Loucy (cell line): Measurements from ENCODE around the gene DNAJB13.

Experiments used
- H2AFZ ChIP-seq: fragments of 200-600 bp; sonication (generic); 2 replicates; pipeline ENCODE4 v1.6.0; 2016; ENCODE audit warnings: antibody characterized with exemption, mild to moderate bottlenecking, low read length, moderate library complexity
- H3F3A ChIP-seq: fragments of 200-600 bp; 2 replicates; pipeline ENCODE4 v1.6.0; 2016; ENCODE audit warnings: antibody characterized with exemption, low read depth, mild to moderate bottlenecking
- H3K27me3 ChIP-seq: fragments of 200-600 bp; sonication (generic); 2 replicates; pipeline ENCODE4 v1.6.1; 2014; ENCODE audit warnings: low read length, mild to moderate bottlenecking; ENCODE audit not compliant: insufficient read depth, poor library complexity, severe bottlenecking
- H3K36me3 ChIP-seq: fragments of 200-600 bp; sonication (generic); 2 replicates; pipeline ENCODE4 v1.6.1; 2016; ENCODE audit warnings: low read length; ENCODE audit not compliant: insufficient read depth
- H3K4me1 ChIP-seq: fragments of 200-600 bp; sonication (generic); 2 replicates; pipeline ENCODE4 v1.5.1; 2014; ENCODE audit warnings: low read length, mild to moderate bottlenecking; ENCODE audit not compliant: insufficient read depth, poor library complexity, severe bottlenecking
- H3K4me2 ChIP-seq: fragments of 200-600 bp; sonication (generic); 2 replicates; pipeline ENCODE4 v1.6.0; 2014; ENCODE audit warnings: antibody characterized with exemption, low read length, low read depth, mild to moderate bottlenecking; ENCODE audit not compliant: poor library complexity, severe bottlenecking
- H3K4me3 ChIP-seq: fragments of 200-600 bp; sonication (generic); 2 replicates; pipeline ENCODE4 v1.5.1; 2014; ENCODE audit warnings: low read length, mild to moderate bottlenecking, mixed read lengths; ENCODE audit not compliant: poor library complexity, severe bottlenecking
- H3K79me2 ChIP-seq: fragments of 200-600 bp; sonication (generic); 2 replicates; pipeline ENCODE4 v1.6.1; 2014; ENCODE audit warnings: low read length; ENCODE audit not compliant: insufficient read depth
- H3K9ac ChIP-seq: fragments of 200-600 bp; sonication (generic); 2 replicates; pipeline ENCODE4 v1.6.0; 2014; ENCODE audit warnings: mild to moderate bottlenecking, low read depth, low read length, moderate library complexity; ENCODE audit not compliant: poor library complexity, severe bottlenecking
- H3K9me2 ChIP-seq: fragments of 200-600 bp; sonication (generic); replicated peaks from 2 replicates; pipeline ENCODE4 v1.6.1; 2016; ENCODE audit warnings: low read depth, low read length, mixed read lengths
- H3K9me3 ChIP-seq: fragments of 200-600 bp; sonication (generic); 2 replicates; pipeline ENCODE4 v1.6.1; 2014; ENCODE audit warnings: mild to moderate bottlenecking, antibody characterized with exemption, low read length, low read depth; ENCODE audit not compliant: insufficient read depth
- H4K20me1 ChIP-seq: fragments of 200-600 bp; sonication (generic); 2 replicates; pipeline ENCODE4 v1.6.0; 2014; ENCODE audit warnings: antibody characterized with exemption, low read length, mild to moderate bottlenecking; ENCODE audit not compliant: insufficient read depth, poor library complexity, severe bottlenecking
- EZH2phosphoT487 ChIP-seq: fragments of 200-600 bp; IDR thresholded peaks from 2 replicates; pipeline ENCODE4 v1.6.1; 2018; ENCODE audit warnings: antibody characterized with exemption, mild to moderate bottlenecking, moderate library complexity, borderline replicate concordance
- TF ChIP-seq, protein P1 (sequence below): fragments of 200-600 bp; sonication (generic); conservative IDR thresholded peaks from 2 replicates; pipeline ENCODE4 v1.5.1; 2014; ENCODE audit warnings: mild to moderate bottlenecking, antibody characterized with exemption, low read length

The DNAJB13 gene

DNA sequence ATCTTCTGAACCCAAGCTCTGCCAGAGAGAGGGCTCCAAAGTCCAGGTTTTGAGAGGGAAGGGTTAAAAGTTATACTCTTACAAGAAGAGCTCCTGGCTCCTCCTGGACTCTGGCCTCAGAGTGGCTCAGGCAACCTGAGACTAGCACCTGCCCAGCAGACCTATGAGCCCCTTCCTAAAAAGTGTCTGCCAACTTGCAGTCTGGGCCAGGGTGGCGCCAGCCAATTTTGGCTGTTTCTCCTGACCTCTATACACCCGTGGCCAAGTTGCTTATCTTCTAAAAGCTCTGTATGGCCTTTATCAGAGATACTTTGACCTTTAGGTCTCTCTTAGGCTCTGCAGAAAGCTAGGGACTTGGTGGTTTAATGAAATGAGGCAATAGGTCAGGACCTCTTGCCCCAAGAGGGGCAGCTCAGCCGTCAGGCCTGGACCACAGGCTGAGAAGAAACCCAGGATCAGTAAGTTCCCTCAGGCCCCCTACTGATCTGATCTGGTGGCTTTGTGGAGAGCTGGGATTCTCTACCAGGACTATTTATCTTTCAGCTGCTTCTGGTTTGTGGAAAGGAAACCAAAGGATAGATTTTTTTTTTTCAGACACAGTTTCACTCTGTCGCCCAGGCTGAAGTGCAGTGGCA is 68.4 kb downstream of the DNAJB13 start:
- peak overlapping the region; percentile 18 for H3K4me2 ChIP-seq
- no peaks in the 10 kb centered on the region for H3K9me3 ChIP-seq
- TF ChIP-seq, protein P1, sequence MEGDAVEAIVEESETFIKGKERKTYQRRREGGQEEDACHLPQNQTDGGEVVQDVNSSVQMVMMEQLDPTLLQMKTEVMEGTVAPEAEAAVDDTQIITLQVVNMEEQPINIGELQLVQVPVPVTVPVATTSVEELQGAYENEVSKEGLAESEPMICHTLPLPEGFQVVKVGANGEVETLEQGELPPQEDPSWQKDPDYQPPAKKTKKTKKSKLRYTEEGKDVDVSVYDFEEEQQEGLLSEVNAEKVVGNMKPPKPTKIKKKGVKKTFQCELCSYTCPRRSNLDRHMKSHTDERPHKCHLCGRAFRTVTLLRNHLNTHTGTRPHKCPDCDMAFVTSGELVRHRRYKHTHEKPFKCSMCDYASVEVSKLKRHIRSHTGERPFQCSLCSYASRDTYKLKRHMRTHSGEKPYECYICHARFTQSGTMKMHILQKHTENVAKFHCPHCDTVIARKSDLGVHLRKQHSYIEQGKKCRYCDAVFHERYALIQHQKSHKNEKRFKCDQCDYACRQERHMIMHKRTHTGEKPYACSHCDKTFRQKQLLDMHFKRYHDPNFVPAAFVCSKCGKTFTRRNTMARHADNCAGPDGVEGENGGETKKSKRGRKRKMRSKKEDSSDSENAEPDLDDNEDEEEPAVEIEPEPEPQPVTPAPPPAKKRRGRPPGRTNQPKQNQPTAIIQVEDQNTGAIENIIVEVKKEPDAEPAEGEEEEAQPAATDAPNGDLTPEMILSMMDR, result no peak
- no peak for TF ChIP-seq EZH2phosphoT487
- H3K9me2 ChIP-seq, result no peaks in the 10 kb centered on the region
- no peaks in the 10 kb centered on the region for H3K27me3 ChIP-seq
- H3K36me3 ChIP-seq, result 0 out of 2 replicates have a peak, but pooled peaks cover 5% of the 10 kb centered on the region
- no peak overlapping the region for H3K4me3 ChIP-seq
- peaks cover 39% of the 10 kb centered on the region for H3K4me1 ChIP-seq
- no peaks in the 10 kb centered on the region for H3F3A ChIP-seq
- peak overlapping the region; percentile 0 for H3K9ac ChIP-seq
- no peaks in the 10 kb centered on the region for H3K79me2 ChIP-seq
- no peaks in the 10 kb centered on the region for H4K20me1 ChIP-seq
- H2AFZ ChIP-seq, result no peak overlapping the region

DNA sequence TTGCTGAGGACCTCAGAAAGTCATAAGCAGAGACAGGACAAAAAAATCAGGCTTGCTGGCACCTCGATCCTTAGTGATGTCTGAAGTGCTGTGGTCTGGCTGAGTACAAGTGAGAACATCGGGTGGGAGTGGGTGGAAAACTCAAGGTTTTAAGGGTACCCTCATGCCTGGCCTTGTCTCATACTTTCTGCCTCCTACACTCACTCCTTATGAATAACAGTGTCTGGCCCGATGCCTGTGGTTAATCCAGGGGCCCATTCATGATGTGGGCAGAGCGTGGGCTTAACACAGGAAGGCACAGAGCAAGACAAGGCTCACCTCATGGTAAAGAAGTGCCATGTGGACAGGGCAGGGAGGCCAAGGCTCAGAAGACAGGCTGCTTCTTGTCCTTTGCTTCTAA is 69.0 kb downstream of the DNAJB13 start:
- H3K9ac ChIP-seq, result peak overlapping the region; percentile 31
- no peak overlapping the region for H3K4me3 ChIP-seq
- no peaks in the 10 kb centered on the region for H3F3A ChIP-seq
- H2AFZ ChIP-seq, result no peak overlapping the region
- H3K27me3 ChIP-seq, result no peaks in the 10 kb centered on the region
- H3K9me2 ChIP-seq, result no peaks in the 10 kb centered on the region
- H3K36me3 ChIP-seq, result 0 out of 2 replicates have a peak, but pooled peaks cover 5% of the 10 kb centered on the region
- no peaks in the 10 kb centered on the region for H3K9me3 ChIP-seq
- H3K4me1 ChIP-seq, result peaks cover 33% of the 10 kb centered on the region
- H3K4me2 ChIP-seq, result peak overlapping the region; percentile 18
- TF ChIP-seq, protein P1, result no peak
- TF ChIP-seq EZH2phosphoT487, result no peak
- no peaks in the 10 kb centered on the region for H3K79me2 ChIP-seq
- no peaks in the 10 kb centered on the region for H4K20me1 ChIP-seq
